ENCODE results near the gene OPRM1. TPM values are rescaled to one million over a fixed set of nuclear protein-coding genes. Genes with fewer than 3 reads are reported as not detected.

The OPRM1 gene
- total RNA-seq, 1 experiment from 2014 or later, result not detected

DNA sequence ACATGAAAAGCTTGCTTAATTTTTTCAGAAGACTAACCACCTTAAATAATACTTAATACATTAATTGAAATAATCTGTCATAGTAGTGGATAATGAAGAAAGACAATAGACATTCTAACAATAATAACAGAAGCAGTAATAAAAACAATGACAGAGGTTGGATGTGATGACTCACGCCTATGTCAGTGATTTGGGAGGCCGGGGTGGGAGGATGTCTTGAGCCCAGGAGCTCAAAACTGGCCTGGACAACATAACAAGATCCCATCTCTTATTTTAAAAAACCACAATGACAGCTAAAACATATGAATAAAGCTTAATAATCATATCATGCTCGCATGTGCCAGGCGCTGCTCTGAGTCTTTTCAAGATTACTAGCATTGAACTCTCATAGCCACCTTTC lies 212.1 kb downstream of the OPRM1 start:
- Mint-ChIP-seq H3K4me3 (no peak overlapping the region), H3K27ac (no peak overlapping the region), H3K4me1 (peaks cover 24 to 31% of the 10 kb centered on the region in 2 experiments), H3K36me3 (ENCODE audit: insufficient read depth in 1 of 3, low read depth in 3 of 3) (peaks cover 0 to 6% (median 2%) of the 10 kb centered on the region in 3 experiments; a peak in 4 of 7 replicates), H3K27me3 (ENCODE audit: low read depth) (no peaks in the 10 kb centered on the region), H3K9me3 (peaks cover 2 to 7% of the 10 kb centered on the region in 2 experiments; a peak in 3 of 5 replicates)
- WGBS (ENCODE audit: extremely low coverage, insufficient read length, low lambda C conversion rate), result no CpG with 5 or more reads among the region's 4 CpGs
- Histone ChIP-seq H3K9me3 (ENCODE audit: control insufficient read depth, low read depth, low read length) (no peaks in the 10 kb centered on the region), H3K4me2 (ENCODE audit: insufficient read depth, insufficient read length, low read length) (no peak overlapping the region), H3K9ac (ENCODE audit: extremely low read depth, insufficient read length, low read length) (no peak overlapping the region), H3K27me3 (ENCODE audit: insufficient read depth, low read length) (no peaks in the 10 kb centered on the region), H3K23me2 (ENCODE audit: insufficient read length, low read depth, low read length, poor library complexity, severe bottlenecking) (no peaks in the 10 kb centered on the region), H2BK120ac (ENCODE audit: low read depth, low read length, poor library complexity, severe bottlenecking) (no peak overlapping the region), H2BK15ac (ENCODE audit: low read depth, low read length) (no peak overlapping the region), H3K4me1 (ENCODE audit: insufficient read depth, low read length) (peaks cover 3% of the 10 kb centered on the region; the same call in 1 of the 2 replicates), H2AK5ac (ENCODE audit: insufficient read length, low read length) (no peak overlapping the region), H4K8ac (replicated peaks; ENCODE audit: insufficient read length, low read depth, low read length) (no peak overlapping the region), H2BK20ac (ENCODE audit: low read depth, low read length, poor library complexity, severe bottlenecking) (no peak overlapping the region), H3K56ac (ENCODE audit: insufficient read length, low read depth, low read length) (no peak overlapping the region), H2BK5ac (ENCODE audit: insufficient read length, low read length) (no peak overlapping the region), H3T11ph (ENCODE audit: low read length) (no peak overlapping the region), H3K79me2 (ENCODE audit: insufficient read depth, low read length) (no peaks in the 10 kb centered on the region), H3K18ac (ENCODE audit: insufficient read length, low read depth, low read length) (no peak overlapping the region), H4K20me1 (ENCODE audit: control insufficient read depth, insufficient read depth, insufficient read length) (no peaks in the 10 kb centered on the region), H3K14ac (ENCODE audit: insufficient read depth, low read length) (no peak overlapping the region), H2AFZ (ENCODE audit: low read length) (no peak overlapping the region), H3K79me1 (ENCODE audit: insufficient read depth, low read depth, low read length, poor library complexity, severe bottlenecking) (no peaks in the 10 kb centered on the region), H4K91ac (ENCODE audit: insufficient read length, low read depth, low read length) (no peak overlapping the region), H2BK12ac (ENCODE audit: insufficient read length, low read depth, low read length) (no peak overlapping the region), H3K23ac (ENCODE audit: insufficient read length, low read depth, low read length) (no peak overlapping the region), H4K5ac (ENCODE audit: insufficient read length, low read depth, low read length) (no peak overlapping the region), H3K27ac (ENCODE audit: insufficient read length, low read depth, low read length) (no peak overlapping the region), H3K4ac (ENCODE audit: low read depth, low read length) (no peak overlapping the region)
- DNase-seq, result no peak
- TF ChIP-seq, protein P1, sequence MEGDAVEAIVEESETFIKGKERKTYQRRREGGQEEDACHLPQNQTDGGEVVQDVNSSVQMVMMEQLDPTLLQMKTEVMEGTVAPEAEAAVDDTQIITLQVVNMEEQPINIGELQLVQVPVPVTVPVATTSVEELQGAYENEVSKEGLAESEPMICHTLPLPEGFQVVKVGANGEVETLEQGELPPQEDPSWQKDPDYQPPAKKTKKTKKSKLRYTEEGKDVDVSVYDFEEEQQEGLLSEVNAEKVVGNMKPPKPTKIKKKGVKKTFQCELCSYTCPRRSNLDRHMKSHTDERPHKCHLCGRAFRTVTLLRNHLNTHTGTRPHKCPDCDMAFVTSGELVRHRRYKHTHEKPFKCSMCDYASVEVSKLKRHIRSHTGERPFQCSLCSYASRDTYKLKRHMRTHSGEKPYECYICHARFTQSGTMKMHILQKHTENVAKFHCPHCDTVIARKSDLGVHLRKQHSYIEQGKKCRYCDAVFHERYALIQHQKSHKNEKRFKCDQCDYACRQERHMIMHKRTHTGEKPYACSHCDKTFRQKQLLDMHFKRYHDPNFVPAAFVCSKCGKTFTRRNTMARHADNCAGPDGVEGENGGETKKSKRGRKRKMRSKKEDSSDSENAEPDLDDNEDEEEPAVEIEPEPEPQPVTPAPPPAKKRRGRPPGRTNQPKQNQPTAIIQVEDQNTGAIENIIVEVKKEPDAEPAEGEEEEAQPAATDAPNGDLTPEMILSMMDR (conservative IDR thresholded peaks at IDR 0.05), result no peak

Data from H9 (cell line).